Stimulated activated naive CD8-positive, alpha-beta T cell treated with anti-CD3 and anti-CD28 coated beads, Interleukin-15, amount 100 ng/mL, for 72 hours (primary cell): ENCODE data around the gene METTL13.
A peak's percentile ranks its signal among the peaks of the same experiment; 100 is the strongest.

Source experiments
- ATAC-seq: fragments of 150-1000 bp; cut with Tn5 transposase; 2 replicates; pipeline ENCODE4 v1.10.0; 2021; ENCODE audit warnings: mild to moderate bottlenecking, moderate library complexity
- DNase-seq, 2 donors: peaks; one replicate each; pipeline ENCODE4 v3.0.0; 2021 to 2022
- H3K27ac Mint-ChIP-seq, 2 donors: one replicate each; pipeline ENCODE4 v1.8.0; 2022; ENCODE audit warnings: mild to moderate bottlenecking in 2 of 2, mixed read lengths in 2 of 2, moderate library complexity in 2 of 2
- H3K27me3 Mint-ChIP-seq: one replicate; pipeline ENCODE4 v1.8.0; 2022; ENCODE audit warnings: mixed read lengths
- H3K4me1 Mint-ChIP-seq: one replicate; pipeline ENCODE4 v1.8.0; 2022; ENCODE audit warnings: mild to moderate bottlenecking, mixed read lengths
- H3K4me3 Mint-ChIP-seq, 2 donors: one replicate each; pipeline ENCODE4 v1.8.0; 2022; ENCODE audit warnings: mild to moderate bottlenecking in 2 of 2, mixed read lengths in 2 of 2, moderate library complexity in 1 of 2
- H3K9me3 Mint-ChIP-seq, 2 donors: one replicate each; pipeline ENCODE4 v1.8.0; 2022; ENCODE audit warnings: mixed read lengths in 2 of 2

The METTL13 gene

DNA sequence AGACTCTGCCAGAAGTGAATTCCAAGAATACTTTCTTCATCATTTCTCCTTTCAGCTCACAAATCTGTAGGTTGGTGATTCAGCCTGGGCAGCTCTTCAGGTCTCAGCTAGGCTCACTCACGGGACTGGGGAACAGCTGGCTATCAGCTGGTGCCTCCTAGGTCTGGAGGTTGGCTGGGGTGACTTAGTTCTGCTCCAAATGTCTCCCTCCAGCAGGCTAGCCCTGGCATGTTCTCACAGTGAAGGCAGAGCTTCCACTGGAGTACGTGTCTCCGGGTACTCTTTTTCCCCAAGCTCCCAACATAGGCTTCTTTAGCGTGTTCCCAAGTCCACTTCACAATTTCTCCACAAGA lies 27.1 kb upstream of the METTL13 start:
- ATAC-seq (no peak), DNase-seq (no peak)
- Mint-ChIP-seq H3K27ac (no peak overlapping the region), H3K4me3 (no peak overlapping the region), H3K27me3 (peaks cover 15% of the 10 kb centered on the region), H3K9me3 (no peaks in the 10 kb centered on the region), H3K4me1 (peaks cover 7% of the 10 kb centered on the region)

DNA sequence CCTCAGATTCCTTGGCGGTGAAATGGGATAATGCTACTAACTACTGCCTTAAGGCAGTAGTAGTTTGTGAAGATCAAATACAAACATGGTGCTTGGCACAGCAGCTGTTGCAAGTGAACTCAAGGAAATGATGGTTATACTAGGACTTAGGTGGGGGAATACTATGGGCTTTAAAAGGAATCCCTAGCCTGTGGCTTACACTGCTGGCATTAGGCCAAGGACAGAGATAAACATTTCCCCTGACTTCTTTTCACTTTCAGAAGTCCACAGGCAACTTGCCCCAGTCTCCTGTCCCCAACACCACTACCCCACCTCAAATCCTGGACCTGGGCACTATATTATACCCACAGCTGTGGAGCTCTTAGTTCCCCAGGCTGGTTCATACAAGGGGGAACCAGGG lies 26.5 kb upstream of the METTL13 start:
- no peaks in the 10 kb centered on the region for H3K9me3 Mint-ChIP-seq
- no peak overlapping the region for H3K4me3 Mint-ChIP-seq
- no peak overlapping the region for H3K27ac Mint-ChIP-seq
- peaks cover 7% of the 10 kb centered on the region for H3K4me1 Mint-ChIP-seq
- ATAC-seq (no peak), DNase-seq (no peak)
- H3K27me3 Mint-ChIP-seq, result peaks cover 15% of the 10 kb centered on the region

DNA sequence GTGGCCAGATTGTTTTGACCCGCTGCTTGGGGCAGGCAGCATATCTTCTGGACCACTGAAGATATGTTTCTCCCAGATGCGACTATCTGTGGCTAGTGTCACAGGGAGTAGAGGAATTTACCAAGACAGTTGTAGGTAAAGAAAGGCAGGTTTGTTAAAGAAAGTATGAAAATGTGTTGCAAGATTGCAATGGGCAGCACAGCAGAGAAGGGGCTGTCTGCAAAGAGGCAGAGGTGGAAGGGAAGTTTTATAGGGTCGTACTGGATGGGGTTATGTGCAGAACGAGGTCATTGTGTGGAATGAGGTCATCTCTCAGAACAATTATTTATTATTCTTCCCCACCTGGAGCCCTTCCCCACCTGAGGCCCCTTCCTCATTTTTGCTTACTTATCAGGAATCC lies 24.6 kb upstream of the METTL13 start:
- no peak for DNase-seq
- no peak overlapping the region for H3K27ac Mint-ChIP-seq
- H3K9me3 Mint-ChIP-seq, result no peaks in the 10 kb centered on the region
- H3K27me3 Mint-ChIP-seq, result peaks cover 15% of the 10 kb centered on the region
- ATAC-seq, result no peak
- H3K4me3 Mint-ChIP-seq, result no peak overlapping the region
- no peaks in the 10 kb centered on the region for H3K4me1 Mint-ChIP-seq

DNA sequence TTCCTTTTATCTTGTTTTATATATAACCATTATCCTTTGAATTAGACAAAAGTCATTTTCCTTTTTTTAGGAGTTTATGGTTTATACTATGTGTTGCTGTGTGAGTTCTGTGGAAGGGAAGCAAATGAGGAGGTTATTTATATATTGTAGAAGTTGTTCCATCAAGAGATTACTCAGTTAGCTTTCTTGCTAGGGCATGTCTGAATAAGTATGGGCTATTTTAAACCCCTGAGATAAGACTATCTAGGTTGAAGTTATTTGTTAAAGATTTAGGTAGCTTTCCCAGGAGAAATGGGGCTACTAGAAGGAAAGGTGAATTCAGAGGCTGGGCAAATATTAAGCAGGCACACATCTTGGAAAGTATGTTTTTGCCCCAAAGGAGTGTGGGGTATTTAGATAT lies 23.4 kb upstream of the METTL13 start:
- Mint-ChIP-seq H3K27ac (no peak overlapping the region), H3K4me3 (no peak overlapping the region), H3K27me3 (peaks cover 17% of the 10 kb centered on the region), H3K4me1 (no peaks in the 10 kb centered on the region), H3K9me3 (no peaks in the 10 kb centered on the region)
- DNase-seq (no peak), ATAC-seq (no peak)

DNA sequence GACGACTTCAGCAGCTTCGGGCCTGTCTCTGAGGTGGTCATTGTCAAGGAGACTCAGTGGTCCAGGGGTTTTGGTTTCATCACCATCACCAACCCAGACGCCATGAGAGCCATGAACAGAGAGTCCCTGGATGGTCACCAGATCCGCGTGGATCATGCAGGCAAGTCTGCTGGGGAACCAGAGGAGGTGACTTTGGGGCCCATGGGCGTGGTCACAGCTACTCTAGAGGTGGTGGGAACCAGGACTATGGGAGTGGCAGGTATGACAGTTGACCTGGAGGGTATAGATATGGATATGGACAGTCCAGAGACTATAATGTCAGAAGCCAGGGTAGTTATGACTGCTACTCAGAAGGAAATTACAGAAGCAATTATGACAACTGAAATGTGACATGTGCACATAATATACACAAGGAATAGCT lies 19.3 kb upstream of the METTL13 start:
- Mint-ChIP-seq H3K27ac (no peak overlapping the region), H3K4me3 (no peak overlapping the region), H3K4me1 (no peaks in the 10 kb centered on the region), H3K9me3 (no peaks in the 10 kb centered on the region), H3K27me3 (peaks cover 22% of the 10 kb centered on the region)
- ATAC-seq (no peak), DNase-seq (no peak)

DNA sequence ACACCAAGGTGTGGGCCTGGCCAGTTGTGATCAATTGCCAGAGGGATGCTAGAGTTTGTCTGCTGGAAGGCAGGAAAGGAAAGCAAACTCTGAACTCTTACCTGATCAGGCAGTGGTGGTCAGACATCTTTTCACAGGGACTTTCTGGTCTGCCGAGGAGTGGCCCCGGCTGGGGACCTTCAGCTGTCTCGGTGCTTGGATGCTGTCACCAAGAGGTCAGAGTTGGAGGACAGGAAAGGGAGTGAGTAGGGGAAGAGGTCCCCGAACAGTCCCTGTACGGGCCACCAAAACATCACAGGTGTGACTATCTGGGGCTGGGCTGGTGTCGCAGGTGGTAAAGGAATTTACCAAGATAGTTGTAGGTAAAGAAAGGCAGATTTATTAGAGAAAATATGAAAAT lies 17.7 kb upstream of the METTL13 start:
- Mint-ChIP-seq H3K27me3 (peaks cover 22% of the 10 kb centered on the region), H3K4me1 (no peaks in the 10 kb centered on the region), H3K9me3 (no peaks in the 10 kb centered on the region), H3K4me3 (no peak overlapping the region), H3K27ac (no peak overlapping the region)
- no peak for DNase-seq
- no peak for ATAC-seq

DNA sequence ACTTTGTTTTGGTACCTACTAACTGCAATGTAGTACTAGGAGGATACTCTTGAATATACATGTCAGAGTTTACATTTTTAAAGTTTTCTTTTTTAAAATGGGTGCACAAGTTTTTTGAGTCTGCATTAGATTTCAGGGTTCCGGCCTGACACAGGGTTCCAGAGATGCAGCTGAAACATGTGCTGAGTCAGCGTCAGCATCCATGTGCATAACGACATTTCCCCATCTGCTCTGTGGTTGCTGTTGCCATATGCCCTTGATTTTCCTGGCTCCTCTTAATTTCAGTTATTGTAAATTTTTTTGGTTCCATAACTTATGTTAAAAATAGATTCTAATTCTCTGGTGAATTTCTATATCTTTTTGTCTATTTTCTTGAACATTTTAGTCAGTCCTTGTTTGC lies 12.3 kb upstream of the METTL13 start:
- ATAC-seq (no peak), DNase-seq (no peak)
- Mint-ChIP-seq H3K27me3 (peaks cover 16% of the 10 kb centered on the region), H3K27ac (no peak overlapping the region), H3K9me3 (no peaks in the 10 kb centered on the region), H3K4me1 (no peaks in the 10 kb centered on the region), H3K4me3 (no peak overlapping the region)

DNA sequence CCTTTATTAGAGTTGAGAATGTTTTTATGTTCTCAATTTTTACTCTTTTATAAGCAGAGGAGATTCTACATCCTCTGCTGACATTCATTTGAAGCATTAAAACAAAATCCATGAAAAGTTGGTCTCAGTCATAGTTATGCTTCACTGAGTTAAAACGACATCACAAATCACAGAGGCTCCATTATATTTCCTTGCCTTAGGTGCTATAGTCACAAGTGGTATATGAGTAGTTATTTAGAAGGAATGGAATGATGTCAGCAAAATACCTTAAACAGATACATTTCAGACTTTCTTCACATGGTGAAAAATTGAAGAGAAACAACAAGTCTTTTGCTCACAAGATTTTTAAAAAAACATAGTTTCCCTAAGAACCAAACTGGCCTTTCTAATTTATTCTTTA lies 11.7 kb upstream of the METTL13 start:
- no peak for DNase-seq
- H3K27ac Mint-ChIP-seq, result no peak overlapping the region
- no peaks in the 10 kb centered on the region for H3K9me3 Mint-ChIP-seq
- H3K27me3 Mint-ChIP-seq, result peaks cover 15% of the 10 kb centered on the region
- H3K4me3 Mint-ChIP-seq, result no peak overlapping the region
- no peaks in the 10 kb centered on the region for H3K4me1 Mint-ChIP-seq
- no peak for ATAC-seq

DNA sequence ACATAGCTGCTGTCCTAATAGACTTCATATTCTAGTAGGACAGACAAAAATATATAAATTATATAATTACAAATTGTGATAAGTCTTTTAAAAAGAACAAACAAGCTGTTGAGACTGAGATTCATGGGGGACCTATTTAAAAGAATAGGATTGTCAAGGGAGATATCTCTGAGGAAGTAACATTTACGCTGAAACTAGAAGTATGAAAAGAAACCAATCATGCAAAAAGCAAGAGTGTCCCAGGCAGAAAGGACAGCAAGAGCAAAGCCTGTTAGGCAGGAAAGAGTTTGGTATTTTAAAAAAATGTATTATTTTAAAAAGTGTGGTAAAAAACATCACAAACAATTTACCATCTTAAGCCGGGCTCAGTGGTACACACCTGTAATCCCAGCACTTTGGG lies 9.1 kb upstream of the METTL13 start:
- no peak overlapping the region for H3K27ac Mint-ChIP-seq
- ATAC-seq, result no peak
- H3K4me1 Mint-ChIP-seq, result no peaks in the 10 kb centered on the region

DNA sequence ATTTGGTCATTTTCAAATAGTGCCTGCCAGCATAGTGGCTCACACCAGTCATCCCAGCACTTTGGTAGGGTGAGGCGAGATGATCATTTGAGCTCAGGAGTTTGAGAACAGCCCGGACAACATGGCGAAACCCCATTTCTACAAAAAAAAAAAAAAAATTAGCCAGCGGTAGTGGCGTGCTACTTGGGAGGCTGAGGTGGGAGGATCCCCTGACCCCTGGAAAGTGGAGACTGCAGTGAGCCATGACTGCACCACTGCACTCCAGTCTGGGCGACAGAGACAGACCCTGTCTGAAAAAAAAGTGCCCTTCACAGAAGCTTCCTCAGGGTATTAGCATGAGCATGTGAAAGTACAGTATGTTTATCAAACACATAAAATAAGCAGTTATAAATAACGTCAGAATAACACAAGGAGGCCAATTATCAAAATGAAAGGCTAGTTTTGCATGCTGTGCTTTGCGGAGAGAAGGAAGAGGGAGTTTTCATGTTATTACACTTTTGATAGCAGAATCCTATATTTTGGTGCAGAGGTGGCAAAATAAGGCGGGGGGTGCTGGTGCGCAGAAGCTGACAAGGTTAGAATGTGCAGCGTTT lies 781 bp upstream of the METTL13 start:
- DNase-seq (no peak), ATAC-seq (no peak)
- H3K4me3 Mint-ChIP-seq, result peak overlapping the region; percentile 94 to 100
- H3K27me3 Mint-ChIP-seq, result no peaks in the 10 kb centered on the region
- peak overlapping the region in 1 of 2 donors; percentile 99 for H3K27ac Mint-ChIP-seq
- peaks cover 45% of the 10 kb centered on the region for H3K4me1 Mint-ChIP-seq
- H3K9me3 Mint-ChIP-seq, result no peaks in the 10 kb centered on the region

More for the DNA sequence above, 9.1 kb upstream of the METTL13 start:
- H3K9me3 Mint-ChIP-seq, result no peaks in the 10 kb centered on the region
- peaks cover 12% of the 10 kb centered on the region for H3K27me3 Mint-ChIP-seq
- H3K4me3 Mint-ChIP-seq, result no peak overlapping the region
- DNase-seq, result no peak

DNA sequence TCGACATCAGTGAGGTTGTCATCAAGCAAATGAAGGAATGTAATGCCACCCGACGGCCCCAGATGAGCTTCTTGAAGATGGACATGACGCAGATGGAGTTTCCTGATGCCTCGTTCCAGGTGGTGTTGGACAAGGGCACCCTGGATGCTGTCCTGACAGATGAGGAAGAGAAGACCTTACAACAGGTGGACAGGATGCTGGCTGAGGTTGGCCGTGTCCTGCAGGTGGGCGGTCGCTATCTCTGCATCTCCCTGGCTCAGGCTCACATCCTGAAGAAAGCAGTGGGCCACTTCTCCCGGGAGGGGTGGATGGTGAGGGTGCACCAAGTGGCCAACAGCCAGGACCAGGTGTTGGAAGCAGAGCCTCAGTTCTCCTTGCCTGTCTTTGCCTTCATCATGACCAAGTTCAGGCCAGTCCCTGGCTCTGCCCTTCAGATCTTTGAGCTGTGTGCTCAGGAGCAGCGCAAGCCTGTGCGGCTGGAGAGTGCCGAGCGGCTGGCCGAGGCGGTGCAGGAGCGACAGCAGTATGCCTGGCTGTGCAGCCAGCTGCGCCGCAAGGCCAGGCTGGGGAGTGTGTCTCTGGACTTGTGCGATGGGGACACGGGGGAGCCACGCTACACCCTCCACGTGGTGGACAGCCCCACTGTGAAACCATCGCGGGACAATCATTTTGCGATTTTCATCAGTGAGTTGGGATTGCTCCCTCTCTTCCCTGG lies 2.5 kb downstream of the METTL13 start:
- H3K27me3 Mint-ChIP-seq, result no peaks in the 10 kb centered on the region
- peak overlapping the region in 1 of 2 donors; percentile 55 for H3K27ac Mint-ChIP-seq
- DNase-seq (no peak), ATAC-seq (no peak)
- H3K9me3 Mint-ChIP-seq, result no peaks in the 10 kb centered on the region
- H3K4me1 Mint-ChIP-seq, result peaks cover 70% of the 10 kb centered on the region
- H3K4me3 Mint-ChIP-seq, result peak overlapping the region; percentile 76 to 100

DNA sequence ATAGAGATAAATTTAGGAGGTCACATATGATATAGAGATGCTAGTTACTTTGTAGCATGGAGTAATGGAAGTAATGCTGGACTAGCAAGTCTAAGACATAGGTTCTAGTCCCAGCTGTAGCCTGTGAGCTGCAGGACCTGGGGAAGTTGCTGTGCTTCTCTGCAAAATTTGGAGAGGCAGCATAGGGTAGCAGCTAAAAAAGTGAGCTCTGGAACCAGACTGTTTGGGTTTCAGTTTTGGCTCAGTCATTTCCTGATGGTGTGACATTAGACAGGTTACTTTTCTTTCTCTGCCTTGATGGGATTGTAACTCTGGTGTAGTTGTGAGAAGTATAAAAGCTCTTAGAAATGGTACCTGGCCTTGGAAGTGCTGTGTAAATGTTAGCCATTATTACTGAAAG lies 3.3 kb downstream of the METTL13 start:
- no peak for DNase-seq

DNA sequence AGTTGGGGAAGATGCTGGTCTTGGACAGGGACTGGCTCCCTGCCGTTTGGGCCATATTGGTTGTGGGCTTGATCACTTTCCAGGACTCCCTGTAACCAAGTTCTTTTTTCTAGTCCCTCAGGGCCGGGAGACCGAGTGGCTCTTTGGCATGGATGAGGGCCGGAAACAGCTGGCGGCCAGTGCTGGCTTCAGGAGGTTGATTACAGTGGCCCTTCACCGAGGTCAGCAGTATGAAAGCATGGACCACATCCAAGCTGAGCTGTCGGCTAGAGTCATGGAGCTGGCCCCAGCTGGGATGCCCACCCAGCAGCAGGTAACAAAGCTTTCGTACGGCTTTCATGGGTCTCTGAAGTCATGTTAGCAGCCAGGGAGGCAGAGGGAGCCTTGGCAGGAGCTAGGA lies 4.3 kb downstream of the METTL13 start:
- H3K4me3 Mint-ChIP-seq, result peak overlapping the region in 1 of 2 donors; percentile 3
- peak overlapping the region; percentile 45 to 94 for H3K27ac Mint-ChIP-seq
- no peaks in the 10 kb centered on the region for H3K27me3 Mint-ChIP-seq
- H3K9me3 Mint-ChIP-seq, result no peaks in the 10 kb centered on the region
- DNase-seq (no peak), ATAC-seq (no peak)
- H3K4me1 Mint-ChIP-seq, result peaks cover 73% of the 10 kb centered on the region

More for the DNA sequence above, 3.3 kb downstream of the METTL13 start:
- H3K27ac Mint-ChIP-seq, result peak overlapping the region; percentile 89 to 94
- H3K4me3 Mint-ChIP-seq, result peak overlapping the region; percentile 76 to 82
- ATAC-seq, result no peak
- H3K27me3 Mint-ChIP-seq, result no peaks in the 10 kb centered on the region
- no peaks in the 10 kb centered on the region for H3K9me3 Mint-ChIP-seq
- peaks cover 71% of the 10 kb centered on the region for H3K4me1 Mint-ChIP-seq

DNA sequence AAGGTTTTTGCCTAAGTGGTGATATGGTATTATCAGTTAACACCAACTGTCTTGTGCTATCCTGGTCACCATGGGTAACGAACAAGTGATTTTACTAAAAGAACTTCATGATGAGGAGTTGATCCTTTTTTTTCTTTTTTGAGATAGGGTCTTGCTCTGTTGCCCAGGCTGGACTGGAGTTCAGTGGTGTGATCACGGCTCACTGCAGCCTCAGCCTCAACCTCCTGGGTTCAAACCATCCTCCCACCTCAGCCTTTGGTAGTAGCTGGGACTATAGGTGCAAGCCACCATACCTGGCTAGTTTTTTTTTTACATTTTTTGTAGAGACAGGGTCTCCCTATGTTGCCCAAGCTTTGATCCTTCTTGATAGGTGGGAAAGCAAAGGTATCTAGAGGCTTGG lies 5.1 kb downstream of the METTL13 start:
- Mint-ChIP-seq H3K27ac (peak overlapping the region in 1 of 2 donors; percentile 92), H3K9me3 (no peaks in the 10 kb centered on the region), H3K27me3 (no peaks in the 10 kb centered on the region), H3K4me1 (peaks cover 74% of the 10 kb centered on the region), H3K4me3 (peak overlapping the region in 1 of 2 donors; percentile 3)
- no peak for DNase-seq
- ATAC-seq, result no peak

DNA sequence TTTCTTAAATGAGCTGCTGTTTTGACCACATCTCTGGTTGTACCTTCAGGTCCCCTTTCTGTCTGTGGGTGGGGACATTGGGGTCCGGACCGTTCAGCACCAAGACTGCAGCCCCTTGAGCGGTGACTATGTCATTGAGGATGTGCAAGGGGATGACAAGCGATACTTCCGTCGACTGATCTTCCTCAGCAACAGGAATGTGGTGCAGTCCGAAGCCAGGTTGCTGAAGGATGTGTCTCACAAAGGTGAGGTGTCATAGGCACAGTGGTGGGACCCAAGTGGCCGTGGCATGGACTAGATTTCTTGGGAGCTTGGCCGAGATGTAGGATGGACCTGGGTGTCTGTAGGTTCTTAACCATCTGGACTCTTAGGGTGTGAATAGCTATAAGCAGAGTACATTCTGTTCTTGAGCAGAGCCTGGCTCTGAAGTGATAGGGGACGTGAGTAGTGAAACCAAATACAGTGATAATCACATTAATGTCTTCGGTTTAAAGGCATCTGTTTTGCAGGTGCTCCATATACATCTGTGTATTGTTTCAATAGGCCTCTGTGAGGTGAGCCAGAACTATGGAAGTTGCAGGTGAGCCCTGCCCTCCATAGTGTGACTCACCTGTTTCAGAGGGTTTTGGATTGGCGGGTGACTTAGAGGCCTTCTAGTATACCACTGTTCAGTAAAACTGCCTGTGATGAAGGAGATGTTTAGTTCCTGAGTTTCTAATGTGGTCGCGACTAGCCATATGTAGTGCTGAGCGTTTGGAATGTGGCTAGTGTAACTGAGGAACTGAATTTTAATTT lies 6.4 kb downstream of the METTL13 start:
- Mint-ChIP-seq H3K9me3 (no peaks in the 10 kb centered on the region), H3K4me1 (peaks cover 76% of the 10 kb centered on the region)
- no peak for DNase-seq

DNA sequence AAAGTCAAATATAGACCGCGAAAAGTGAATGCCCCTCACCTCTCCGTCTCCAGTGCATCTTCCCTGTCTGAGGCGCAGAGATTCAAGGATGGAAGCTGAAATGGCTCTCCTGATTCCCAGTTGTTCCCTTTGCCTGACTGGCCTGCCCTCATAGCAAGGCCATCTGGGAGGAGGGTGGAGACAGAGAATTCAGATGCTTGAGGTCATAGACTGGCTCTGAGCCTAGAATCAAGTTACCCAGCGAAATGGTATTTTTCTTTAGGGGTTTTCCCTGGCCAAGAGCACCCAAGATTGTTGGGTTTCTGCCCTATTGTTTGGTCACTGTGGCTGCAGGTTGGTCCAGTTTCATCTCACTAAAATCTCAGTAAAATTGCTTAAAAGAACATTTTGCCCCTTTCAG lies 7.2 kb downstream of the METTL13 start:
- no peak overlapping the region for H3K27ac Mint-ChIP-seq
- no peaks in the 10 kb centered on the region for H3K27me3 Mint-ChIP-seq
- H3K9me3 Mint-ChIP-seq, result no peaks in the 10 kb centered on the region
- peaks cover 71% of the 10 kb centered on the region for H3K4me1 Mint-ChIP-seq
- no peak for ATAC-seq
- DNase-seq, result no peak
- no peak overlapping the region for H3K4me3 Mint-ChIP-seq

More for the DNA sequence above, 6.4 kb downstream of the METTL13 start:
- H3K4me3 Mint-ChIP-seq, result no peak overlapping the region
- H3K27ac Mint-ChIP-seq, result peak overlapping the region; percentile 23 to 76
- H3K27me3 Mint-ChIP-seq, result no peaks in the 10 kb centered on the region
- ATAC-seq, result no peak
